Measurements from ENCODE around the gene USP50. TPM values are rescaled to one million over a fixed set of nuclear protein-coding genes. Genes with fewer than 3 reads are reported as not detected.

The USP50 gene
- total and polyA plus RNA-seq, 9 donors, result 0.62 to 0.81 TPM; not detected in 7

DNA sequence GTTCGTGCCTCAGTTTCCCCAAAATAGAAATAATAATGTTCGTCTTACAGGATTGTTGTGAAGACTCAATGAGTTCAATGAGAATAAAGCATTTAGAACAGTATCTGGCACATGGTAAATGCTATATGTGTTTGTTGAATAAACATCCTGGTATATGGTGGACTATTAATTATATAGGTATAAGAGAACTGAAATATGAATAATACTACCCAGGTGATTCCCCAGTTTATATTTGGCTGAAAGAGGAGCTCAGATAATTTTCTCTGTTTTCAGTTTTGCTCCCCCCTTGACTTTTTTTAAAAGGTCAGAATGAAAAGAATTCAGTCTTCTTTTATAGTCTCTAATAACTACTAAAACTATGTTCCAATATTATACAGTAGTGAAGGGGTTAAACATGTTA is 75.4 kb downstream of the USP50 start:
- WGBS, 3 donors, result 94% methylated on average over 2 of the region's 2 CpGs
- H3K9me3 ChIP-seq, result no peaks in the 10 kb centered on the region

DNA sequence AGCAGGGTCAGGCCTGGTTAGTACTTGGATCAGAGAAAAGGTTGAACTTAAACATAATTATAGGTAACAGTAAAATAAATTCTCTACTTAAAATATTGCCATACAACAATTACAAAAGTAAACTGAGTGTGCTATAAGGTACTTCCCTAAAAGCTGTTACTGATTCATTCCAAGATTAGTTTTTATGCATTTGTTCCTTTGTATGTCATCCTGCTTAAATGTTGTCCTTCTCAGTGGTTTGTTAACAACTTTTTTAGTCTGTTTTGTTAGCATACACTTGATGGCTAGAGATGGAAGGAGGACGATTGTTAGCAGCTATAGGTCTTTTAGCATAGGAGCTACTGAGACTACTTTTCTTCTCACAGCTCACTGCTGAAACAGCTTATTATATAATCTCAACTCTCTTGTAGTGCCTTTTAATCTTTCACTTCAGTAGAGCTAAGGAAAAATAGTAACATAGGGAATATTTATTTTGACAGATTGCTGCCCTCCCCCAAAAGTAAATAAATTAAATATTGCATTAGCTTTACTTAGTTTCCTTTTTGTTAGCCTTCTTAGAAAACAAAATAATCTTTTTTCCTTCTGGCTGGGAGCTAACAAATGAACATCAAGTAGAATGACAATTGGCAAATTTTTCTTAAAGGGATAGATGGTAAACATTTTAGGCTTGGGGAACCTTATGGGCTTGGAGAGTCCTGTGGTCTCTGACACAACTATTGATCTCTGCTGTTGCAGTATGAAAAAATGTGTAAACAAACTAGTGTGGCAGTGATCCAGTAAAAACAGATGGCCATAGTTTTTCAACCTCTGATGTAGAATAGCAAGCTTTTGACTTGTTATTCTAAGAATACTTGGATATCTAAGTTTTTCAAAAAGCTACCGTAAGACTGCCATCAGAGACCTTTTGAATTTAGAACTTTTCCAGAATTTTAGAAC is 82.8 kb downstream of the USP50 start:
- no peaks in the 10 kb centered on the region for H3K36me3 ChIP-seq
- 6 to 23% (median 10%) methylated on average over 2 of the region's 2 CpGs for WGBS, 3 donors
- H3K4me1 ChIP-seq (ENCODE audit: insufficient read depth), result no peaks in the 10 kb centered on the region
- no peaks in the 10 kb centered on the region for H3K27me3 ChIP-seq
- no peak overlapping the region for H3K4me3 ChIP-seq
- H3K27ac ChIP-seq, result no peak overlapping the region
- no peak for DNase-seq
- TF ChIP-seq POLR2A (IDR thresholded peaks at IDR 0.05), result no peak
- TF ChIP-seq, protein P1, sequence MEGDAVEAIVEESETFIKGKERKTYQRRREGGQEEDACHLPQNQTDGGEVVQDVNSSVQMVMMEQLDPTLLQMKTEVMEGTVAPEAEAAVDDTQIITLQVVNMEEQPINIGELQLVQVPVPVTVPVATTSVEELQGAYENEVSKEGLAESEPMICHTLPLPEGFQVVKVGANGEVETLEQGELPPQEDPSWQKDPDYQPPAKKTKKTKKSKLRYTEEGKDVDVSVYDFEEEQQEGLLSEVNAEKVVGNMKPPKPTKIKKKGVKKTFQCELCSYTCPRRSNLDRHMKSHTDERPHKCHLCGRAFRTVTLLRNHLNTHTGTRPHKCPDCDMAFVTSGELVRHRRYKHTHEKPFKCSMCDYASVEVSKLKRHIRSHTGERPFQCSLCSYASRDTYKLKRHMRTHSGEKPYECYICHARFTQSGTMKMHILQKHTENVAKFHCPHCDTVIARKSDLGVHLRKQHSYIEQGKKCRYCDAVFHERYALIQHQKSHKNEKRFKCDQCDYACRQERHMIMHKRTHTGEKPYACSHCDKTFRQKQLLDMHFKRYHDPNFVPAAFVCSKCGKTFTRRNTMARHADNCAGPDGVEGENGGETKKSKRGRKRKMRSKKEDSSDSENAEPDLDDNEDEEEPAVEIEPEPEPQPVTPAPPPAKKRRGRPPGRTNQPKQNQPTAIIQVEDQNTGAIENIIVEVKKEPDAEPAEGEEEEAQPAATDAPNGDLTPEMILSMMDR (IDR thresholded peaks at IDR 0.05), result no peak
- intact Hi-C loops (cut with DNase I), result loop anchor here in 1 of 4 donors (10.0 kb wide), 1 partner anchor 1131 kb away; no protein-coding TSS in a partner anchor
- H3K9me3 ChIP-seq, result no peaks in the 10 kb centered on the region

More for the DNA sequence above, 75.4 kb downstream of the USP50 start:
- H3K27ac ChIP-seq, result no peak overlapping the region
- intact Hi-C loops (cut with DNase I), result no loop called here
- H3K4me3 ChIP-seq, result no peak overlapping the region
- DNase-seq, result no peak
- H3K36me3 ChIP-seq, result no peaks in the 10 kb centered on the region
- H3K27me3 ChIP-seq, result no peaks in the 10 kb centered on the region
- no peaks in the 10 kb centered on the region for H3K4me1 ChIP-seq (ENCODE audit: insufficient read depth)
- TF ChIP-seq, protein P1 (IDR thresholded peaks at IDR 0.05), result no peak
- TF ChIP-seq EP300 (IDR thresholded peaks at IDR 0.05) (no peak), POLR2A (IDR thresholded peaks at IDR 0.05) (no peak)

DNA sequence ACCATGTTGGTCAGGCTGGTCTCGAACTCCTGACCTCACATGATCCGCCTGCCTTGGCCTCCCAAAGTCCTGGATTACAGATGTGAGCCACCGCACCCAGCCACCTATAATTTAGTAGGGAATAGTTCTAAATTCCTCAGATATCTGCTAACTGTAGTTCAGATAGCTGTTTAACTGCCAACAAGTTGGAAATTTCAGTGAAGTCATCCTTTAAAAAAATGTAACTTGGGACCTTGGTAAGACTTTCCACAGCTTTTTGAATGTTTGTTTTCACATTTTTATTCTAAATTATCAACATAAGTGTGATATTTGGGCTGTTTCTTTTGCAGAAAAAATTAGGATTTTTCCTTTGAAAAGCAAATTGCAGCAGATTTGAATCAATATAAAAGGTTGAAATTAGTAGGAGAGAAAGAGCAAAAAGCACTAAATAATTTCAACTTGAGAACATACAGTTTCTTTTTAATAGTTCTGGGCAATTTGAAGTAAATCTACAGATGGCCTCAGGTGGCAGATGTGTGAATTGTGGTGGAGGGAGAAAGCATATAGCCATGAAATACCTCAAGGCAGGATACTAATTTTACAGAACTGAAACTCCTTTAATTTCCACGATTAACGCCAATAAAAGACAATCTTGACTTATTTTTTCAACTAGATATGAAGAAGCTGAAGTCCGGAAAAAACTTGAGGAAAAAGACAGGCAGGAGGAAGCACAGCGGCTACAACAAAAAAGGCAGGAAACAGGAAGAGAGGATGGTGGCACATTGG is 87.9 kb downstream of the USP50 start:
- no peak for TF ChIP-seq EP300 (IDR thresholded peaks at IDR 0.05)
- no peak for TF ChIP-seq POLR2A (IDR thresholded peaks at IDR 0.05)
- TF ChIP-seq, protein P1 (IDR thresholded peaks at IDR 0.05), result no peak
- Histone ChIP-seq H3K9me3 (no peaks in the 10 kb centered on the region), H3K4me1 (ENCODE audit: insufficient read depth) (no peaks in the 10 kb centered on the region), H3K27ac (no peak overlapping the region), H3K27me3 (no peaks in the 10 kb centered on the region), H3K36me3 (no peaks in the 10 kb centered on the region), H3K4me3 (no peak overlapping the region)
- WGBS, 3 donors, result 69 to 75% (median 71%) methylated on average over 7 of the region's 7 CpGs
- DNase-seq, result no peak
- intact Hi-C loops (cut with DNase I), result no loop called here

DNA sequence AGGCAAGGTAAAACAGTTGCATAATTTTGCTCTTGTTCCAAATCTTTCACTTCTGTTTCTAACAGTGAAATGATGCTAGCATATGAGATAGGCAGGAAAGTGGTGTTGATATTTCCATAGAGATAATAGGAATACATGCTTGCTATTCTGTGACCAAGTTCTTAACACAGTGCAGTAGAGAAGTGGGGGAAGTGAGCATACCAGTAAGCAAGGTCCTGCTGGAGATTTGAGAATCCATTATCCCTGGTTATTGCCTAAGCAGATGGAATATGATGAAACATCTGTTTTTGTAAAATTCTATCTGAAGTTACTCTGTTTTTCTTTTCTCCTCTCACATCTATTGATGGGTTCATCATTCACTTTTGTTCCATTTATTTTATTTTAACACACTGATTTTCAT is 93.5 kb downstream of the USP50 start:
- Histone ChIP-seq H3K9me3 (no peaks in the 10 kb centered on the region), H3K36me3 (no peaks in the 10 kb centered on the region), H3K27ac (no peak overlapping the region)

More for the DNA sequence above, 93.5 kb downstream of the USP50 start:
- Histone ChIP-seq H3K27me3 (no peaks in the 10 kb centered on the region), H3K4me1 (ENCODE audit: insufficient read depth) (no peaks in the 10 kb centered on the region), H3K4me3 (no peak overlapping the region)
- no peak for DNase-seq
- intact Hi-C loops (cut with DNase I), result no loop called here
- TF ChIP-seq POLR2A (IDR thresholded peaks at IDR 0.05) (no peak), EP300 (IDR thresholded peaks at IDR 0.05) (no peak)
- TF ChIP-seq, protein P1 (IDR thresholded peaks at IDR 0.05), result no peak

Small RNA genes lying within 50 kb of the gene (small RNA-seq; reads per million reads assigned to genes)
- gene RNA5SP395, result not detected

Other genes starting within 250 kb of the USP50 start
- 10 to 100 TPM; 13.9 to 21.9 (median 16.0) TPM for gene GABPB1, start 191.5 kb downstream of the USP50 start, total RNA-seq
- 10 to 100 TPM in 1 of 2 donors, 1 to 10 TPM in 1; 7.0 to 11.6 TPM for gene GABPB1, start 191.5 kb downstream of the USP50 start, polyA plus RNA-seq
- gene USP8, start 122.3 kb downstream of the USP50 start, total RNA-seq, result 10 to 100 TPM; 29.0 to 67.0 (median 54.5) TPM
- 10 to 100 TPM; 25.1 to 38.5 TPM for gene USP8, start 122.3 kb downstream of the USP50 start, polyA plus RNA-seq
- gene TRPM7, start 140.1 kb upstream of the USP50 start, total RNA-seq, result 10 to 100 TPM; 25.2 to 57.2 (median 43.5) TPM
- 10 to 100 TPM; 12.4 to 18.7 TPM for gene TRPM7, start 140.1 kb upstream of the USP50 start, polyA plus RNA-seq
- 10 to 100 TPM; 39.1 to 97.2 (median 63.7) TPM for gene SPPL2A, start 219.0 kb upstream of the USP50 start, total RNA-seq
- 10 to 100 TPM; 15.4 to 55.7 TPM for gene SPPL2A, start 219.0 kb upstream of the USP50 start, polyA plus RNA-seq

Measured in ovary (tissue), 9 donors.